MM.1S (cell line): ENCODE data around the gene MCM7.

ENCODE experiments used
- DNase-seq: peaks from one replicate; pipeline ENCODE4 v3.0.0-alpha.2; 2015
- H2AFZ ChIP-seq: fragments of 300-600 bp; sonication (generic); 2 replicates; pipeline ENCODE4 v1.6.0; 2016; ENCODE audit warnings: antibody characterized with exemption, low read length
- H3F3A ChIP-seq: fragments of 300-600 bp; sonication (generic); 2 replicates; pipeline ENCODE4 v1.6.1; 2016; ENCODE audit warnings: mild to moderate bottlenecking, antibody characterized with exemption, low read length, moderate library complexity, mixed read lengths; ENCODE audit not compliant: insufficient read depth
- H3K27ac ChIP-seq: fragments of 300-600 bp; sonication (generic); 2 replicates; pipeline ENCODE4 v1.5.1; 2016; ENCODE audit warnings: mild to moderate bottlenecking, low read length
- H3K27me3 ChIP-seq: fragments of 300-600 bp; sonication (generic); replicated peaks from 2 replicates; pipeline ENCODE4 v1.6.0; 2016; ENCODE audit warnings: low read length; ENCODE audit not compliant: insufficient read depth
- H3K36me3 ChIP-seq: fragments of 300-600 bp; sonication (generic); replicated peaks from 2 replicates; pipeline ENCODE4 v1.6.1; 2016; ENCODE audit warnings: mild to moderate bottlenecking, low read length, mixed read lengths; ENCODE audit not compliant: insufficient read depth
- H3K4me1 ChIP-seq: fragments of 300-600 bp; sonication (generic); 2 replicates; pipeline ENCODE4 v1.6.1; 2016; ENCODE audit warnings: low read length, mixed read lengths
- H3K4me2 ChIP-seq: fragments of 300-600 bp; sonication (generic); 2 replicates; pipeline ENCODE4 v1.6.0; 2016; ENCODE audit warnings: low read depth, low read length
- H3K4me3 ChIP-seq: fragments of 300-600 bp; sonication (generic); 2 replicates; pipeline ENCODE4 v1.5.1; 2016; ENCODE audit warnings: low read length, mixed read lengths
- H3K79me2 ChIP-seq: fragments of 300-600 bp; sonication (generic); 2 replicates; pipeline ENCODE4 v1.6.1; 2016; ENCODE audit warnings: mixed run types, low read length, mixed read lengths
- H3K9ac ChIP-seq: fragments of 300-600 bp; sonication (generic); 2 replicates; pipeline ENCODE4 v1.6.1; 2016; ENCODE audit warnings: low read length, mixed read lengths
- H3K9me2 ChIP-seq: fragments of 300-600 bp; sonication (generic); replicated peaks from 2 replicates; pipeline ENCODE4 v1.6.1; 2016; ENCODE audit warnings: mild to moderate bottlenecking, low read length, mixed read lengths; ENCODE audit not compliant: insufficient read depth
- H3K9me3 ChIP-seq: fragments of 300-600 bp; sonication (generic); replicated peaks from 2 replicates; pipeline ENCODE4 v1.6.1; 2016; ENCODE audit warnings: mild to moderate bottlenecking, low read length, mixed read lengths; ENCODE audit not compliant: insufficient read depth
- H4K20me1 ChIP-seq: fragments of 300-600 bp; sonication (generic); 2 replicates; pipeline ENCODE4 v1.6.1; 2016; ENCODE audit warnings: mild to moderate bottlenecking, low read length, moderate library complexity, mixed read lengths; ENCODE audit not compliant: insufficient read depth
- EZH2 ChIP-seq: fragments of 300-600 bp; sonication (generic); optimal IDR thresholded peaks from 2 replicates; pipeline ENCODE3; 2017; ENCODE audit warnings: low read depth, mild to moderate bottlenecking, antibody characterized with exemption, low read length, mixed read lengths
- EZH2phosphoT487 ChIP-seq: fragments of 300-600 bp; sonication (generic); IDR thresholded peaks from 2 replicates; pipeline ENCODE4 v1.6.1; 2018; ENCODE audit warnings: antibody characterized with exemption, low read length
- TF ChIP-seq, protein P1 (sequence below): fragments of 300-600 bp; sonication (generic); IDR thresholded peaks from 2 replicates; pipeline ENCODE4 v1.5.1; 2016; ENCODE audit warnings: antibody characterized with exemption, low read length, mixed read lengths

MCM7 gene

DNA sequence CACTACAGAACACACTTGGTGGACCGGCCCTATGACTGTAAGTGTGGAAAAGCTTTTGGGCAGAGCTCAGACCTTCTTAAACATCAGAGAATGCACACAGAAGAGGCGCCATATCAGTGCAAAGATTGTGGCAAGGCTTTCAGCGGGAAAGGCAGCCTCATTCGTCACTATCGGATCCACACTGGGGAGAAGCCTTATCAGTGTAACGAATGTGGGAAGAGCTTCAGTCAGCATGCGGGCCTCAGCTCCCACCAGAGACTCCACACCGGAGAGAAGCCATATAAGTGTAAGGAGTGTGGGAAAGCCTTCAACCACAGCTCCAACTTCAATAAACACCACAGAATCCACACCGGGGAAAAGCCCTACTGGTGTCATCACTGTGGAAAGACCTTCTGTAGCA, 37.0 kb downstream of the MCM7 start:
- Histone ChIP-seq H3K4me2 (no peak overlapping the region), H4K20me1 (no peaks in the 10 kb centered on the region), H3K36me3 (no peaks in the 10 kb centered on the region), H2AFZ (no peak overlapping the region), H3F3A (no peaks in the 10 kb centered on the region), H3K27ac (no peak overlapping the region), H3K4me3 (no peak overlapping the region), H3K9me2 (no peaks in the 10 kb centered on the region), H3K4me1 (no peaks in the 10 kb centered on the region), H3K9ac (no peak overlapping the region), H3K79me2 (no peaks in the 10 kb centered on the region), H3K9me3 (no peaks in the 10 kb centered on the region), H3K27me3 (no peaks in the 10 kb centered on the region)
- no peak for DNase-seq
- no peak for TF ChIP-seq EZH2
- TF ChIP-seq EZH2phosphoT487: no peak
- TF ChIP-seq, protein P1, sequence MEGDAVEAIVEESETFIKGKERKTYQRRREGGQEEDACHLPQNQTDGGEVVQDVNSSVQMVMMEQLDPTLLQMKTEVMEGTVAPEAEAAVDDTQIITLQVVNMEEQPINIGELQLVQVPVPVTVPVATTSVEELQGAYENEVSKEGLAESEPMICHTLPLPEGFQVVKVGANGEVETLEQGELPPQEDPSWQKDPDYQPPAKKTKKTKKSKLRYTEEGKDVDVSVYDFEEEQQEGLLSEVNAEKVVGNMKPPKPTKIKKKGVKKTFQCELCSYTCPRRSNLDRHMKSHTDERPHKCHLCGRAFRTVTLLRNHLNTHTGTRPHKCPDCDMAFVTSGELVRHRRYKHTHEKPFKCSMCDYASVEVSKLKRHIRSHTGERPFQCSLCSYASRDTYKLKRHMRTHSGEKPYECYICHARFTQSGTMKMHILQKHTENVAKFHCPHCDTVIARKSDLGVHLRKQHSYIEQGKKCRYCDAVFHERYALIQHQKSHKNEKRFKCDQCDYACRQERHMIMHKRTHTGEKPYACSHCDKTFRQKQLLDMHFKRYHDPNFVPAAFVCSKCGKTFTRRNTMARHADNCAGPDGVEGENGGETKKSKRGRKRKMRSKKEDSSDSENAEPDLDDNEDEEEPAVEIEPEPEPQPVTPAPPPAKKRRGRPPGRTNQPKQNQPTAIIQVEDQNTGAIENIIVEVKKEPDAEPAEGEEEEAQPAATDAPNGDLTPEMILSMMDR: no peak

DNA sequence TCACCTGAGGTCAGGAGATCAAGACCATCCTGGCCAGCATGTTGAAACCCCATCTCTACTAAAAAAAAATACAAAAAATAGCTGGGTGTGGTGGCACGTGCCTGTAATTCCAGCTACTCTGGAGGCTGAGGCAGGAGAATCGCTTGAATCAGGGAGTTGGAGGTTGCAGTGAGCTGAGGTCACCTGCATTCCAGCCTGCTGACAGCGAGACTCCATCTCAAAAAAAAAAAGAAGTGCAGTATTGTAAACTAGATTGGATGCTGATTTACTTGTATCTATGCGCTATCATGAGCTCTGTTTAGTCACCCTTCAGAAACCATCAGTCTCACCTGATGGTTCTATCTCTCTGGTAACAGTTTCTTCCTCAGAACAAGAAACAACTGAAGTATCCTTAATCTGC, 37.8 kb downstream of the MCM7 start:
- H3K9me3 ChIP-seq: no peaks in the 10 kb centered on the region
- TF ChIP-seq, protein P1: no peak
- no peak for TF ChIP-seq EZH2
- TF ChIP-seq EZH2phosphoT487: no peak
- no peak overlapping the region for H3K27ac ChIP-seq
- no peaks in the 10 kb centered on the region for H3K79me2 ChIP-seq
- H3K9ac ChIP-seq: no peak overlapping the region
- H3K27me3 ChIP-seq: no peaks in the 10 kb centered on the region
- no peak overlapping the region for H2AFZ ChIP-seq
- DNase-seq: no peak
- no peaks in the 10 kb centered on the region for H3K4me1 ChIP-seq
- H3K36me3 ChIP-seq: no peaks in the 10 kb centered on the region
- H3K9me2 ChIP-seq: no peaks in the 10 kb centered on the region
- no peak overlapping the region for H3K4me2 ChIP-seq
- no peaks in the 10 kb centered on the region for H4K20me1 ChIP-seq
- H3F3A ChIP-seq: no peaks in the 10 kb centered on the region
- H3K4me3 ChIP-seq: no peak overlapping the region

DNA sequence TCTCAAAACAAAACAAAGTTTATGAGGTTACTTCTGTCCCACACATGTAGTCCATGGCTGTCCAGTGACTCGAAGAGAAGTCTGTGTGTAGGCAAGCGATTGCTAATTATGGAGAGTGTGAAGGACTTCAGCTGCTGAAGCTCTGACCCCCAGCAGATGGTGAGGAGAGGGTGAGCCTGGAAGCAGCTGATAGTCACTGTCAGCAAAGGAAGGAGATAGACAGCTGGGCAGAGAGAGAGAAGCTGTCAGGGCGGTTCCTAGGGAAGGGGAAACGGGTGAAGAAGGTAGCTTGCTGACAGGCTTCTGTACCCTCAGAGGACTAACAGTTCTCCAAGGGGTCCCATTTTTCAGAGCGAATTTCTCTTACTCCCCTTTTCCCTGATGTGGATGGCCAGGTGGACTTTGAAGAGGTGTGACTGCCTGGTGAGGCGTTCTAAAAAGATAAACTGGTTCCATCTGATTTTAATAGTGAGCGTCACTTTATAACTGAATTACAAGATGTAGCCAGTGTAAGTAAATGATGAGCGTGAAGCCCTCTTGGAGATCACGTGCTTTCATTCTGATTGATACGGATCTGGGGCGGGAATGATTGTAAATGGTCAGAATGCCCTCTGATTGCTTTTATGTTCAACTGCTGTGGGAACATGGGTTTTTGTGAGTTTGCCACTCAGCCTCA, 39.5 kb downstream of the MCM7 start:
- H3F3A ChIP-seq: no peaks in the 10 kb centered on the region
- no peak overlapping the region for H3K4me3 ChIP-seq
- no peak overlapping the region for H3K27ac ChIP-seq
- no peaks in the 10 kb centered on the region for H4K20me1 ChIP-seq
- no peaks in the 10 kb centered on the region for H3K27me3 ChIP-seq
- no peaks in the 10 kb centered on the region for H3K79me2 ChIP-seq
- no peak overlapping the region for H3K4me2 ChIP-seq
- H3K36me3 ChIP-seq: no peaks in the 10 kb centered on the region
- H3K9me3 ChIP-seq: no peaks in the 10 kb centered on the region
- H3K9ac ChIP-seq: no peak overlapping the region
- no peak for DNase-seq
- H2AFZ ChIP-seq: no peak overlapping the region
- no peaks in the 10 kb centered on the region for H3K4me1 ChIP-seq
- no peaks in the 10 kb centered on the region for H3K9me2 ChIP-seq
- TF ChIP-seq, protein P1: no peak
- TF ChIP-seq EZH2 (no peak), EZH2phosphoT487 (no peak)
